GM12892 (cell line): ENCODE measurements around the gene CDH22.

Source experiments
- POLR2A ChIP-seq: IDR thresholded peaks from 2 replicates; pipeline ENCODE4 v1.6.1; 2011; ENCODE audit warnings: low read depth, low read length, control low read depth
- POLR2AphosphoS5 ChIP-seq: IDR thresholded peaks from 2 replicates; pipeline ENCODE4 v1.6.1; 2011; ENCODE audit warnings: low read depth, low read length, control low read depth
- TAF1 ChIP-seq: IDR thresholded peaks from 2 replicates; pipeline ENCODE4 v1.6.1; 2011; ENCODE audit warnings: low read depth, mild to moderate bottlenecking, control low read depth, low read length, borderline replicate concordance

- TF ChIP-seq POLR2A (no peak), TAF1 (no peak), POLR2AphosphoS5 (no peak)
These were observed 81.7 kb downstream of the CDH22 start for GRCh38 chr20:46226602-46227001.
